ENCODE measurements around the gene PEX5. TPM values are rescaled to one million over a fixed set of nuclear protein-coding genes. Genes with fewer than 3 reads are reported as not detected.

PEX5 gene
- total RNA-seq, 1 donor from 2014 or later, result 26.8 TPM

DNA sequence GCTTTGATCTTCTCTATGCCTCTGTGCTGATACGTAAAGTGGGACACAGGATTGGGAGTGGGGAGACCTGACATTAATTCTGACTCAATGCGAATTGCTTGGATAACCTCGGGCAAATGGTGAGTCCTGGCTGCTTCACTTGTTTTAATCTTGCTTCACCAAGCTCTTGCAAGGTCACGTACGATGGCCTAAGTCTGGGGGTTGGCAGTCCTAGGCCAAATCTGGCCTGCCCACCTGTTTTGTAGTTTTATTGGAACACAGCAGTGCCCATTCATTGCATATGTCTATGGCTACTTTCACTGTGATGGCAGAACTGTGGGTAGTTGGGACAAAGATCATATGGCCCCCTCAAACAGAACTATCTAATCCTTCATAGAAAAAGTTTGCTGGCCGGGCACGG is 45.9 kb upstream of the PEX5 start:
- intact Hi-C loops (cut with micrococcal nuclease), result no loop called here
- no peaks in the 10 kb centered on the region for H3K9me3 Mint-ChIP-seq
- H3K27ac Mint-ChIP-seq, result no peak overlapping the region

DNA sequence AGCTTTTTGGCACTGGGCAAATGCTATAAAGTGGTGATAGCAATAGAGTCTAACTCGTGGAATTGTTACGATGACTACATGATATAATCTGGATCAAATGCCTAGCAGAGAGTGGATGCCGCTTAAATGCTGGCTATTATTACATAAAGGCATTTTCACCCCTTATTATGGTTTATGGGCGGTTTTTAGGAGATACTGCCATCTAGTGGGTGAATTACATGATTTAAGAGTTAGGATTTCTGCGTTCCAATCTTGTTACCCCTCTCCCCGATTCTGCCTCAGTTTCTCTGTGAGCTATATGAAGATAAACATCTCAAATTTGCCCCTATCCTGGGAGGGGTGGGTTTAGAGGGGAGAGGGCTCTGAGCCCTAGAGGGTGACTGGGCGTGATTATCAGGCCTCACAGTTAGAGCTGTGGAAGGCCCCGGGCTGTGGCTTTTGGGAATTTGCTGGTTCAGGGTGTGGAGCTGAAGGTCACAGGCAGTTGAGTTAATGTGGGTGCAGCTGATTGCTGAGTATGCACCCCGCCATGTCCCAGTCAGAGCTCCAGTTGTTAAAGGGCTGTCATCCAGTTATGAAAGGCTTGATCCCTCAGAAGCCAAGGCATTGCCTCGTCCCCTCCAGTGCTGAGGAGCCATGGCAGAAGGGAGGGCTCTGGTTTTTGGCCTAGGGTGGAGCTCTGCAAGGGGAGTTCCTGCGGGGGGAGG is 44.9 kb upstream of the PEX5 start:
- Mint-ChIP-seq H3K27me3 (no peaks in the 10 kb centered on the region), H3K4me3 (no peak overlapping the region), H3K27ac (no peak overlapping the region), H3K9me3 (no peaks in the 10 kb centered on the region), H3K4me1 (no peaks in the 10 kb centered on the region), H3K36me3 (ENCODE audit: low read depth) (peaks cover 13% of the 10 kb centered on the region)
- TF ChIP-seq, protein P1, sequence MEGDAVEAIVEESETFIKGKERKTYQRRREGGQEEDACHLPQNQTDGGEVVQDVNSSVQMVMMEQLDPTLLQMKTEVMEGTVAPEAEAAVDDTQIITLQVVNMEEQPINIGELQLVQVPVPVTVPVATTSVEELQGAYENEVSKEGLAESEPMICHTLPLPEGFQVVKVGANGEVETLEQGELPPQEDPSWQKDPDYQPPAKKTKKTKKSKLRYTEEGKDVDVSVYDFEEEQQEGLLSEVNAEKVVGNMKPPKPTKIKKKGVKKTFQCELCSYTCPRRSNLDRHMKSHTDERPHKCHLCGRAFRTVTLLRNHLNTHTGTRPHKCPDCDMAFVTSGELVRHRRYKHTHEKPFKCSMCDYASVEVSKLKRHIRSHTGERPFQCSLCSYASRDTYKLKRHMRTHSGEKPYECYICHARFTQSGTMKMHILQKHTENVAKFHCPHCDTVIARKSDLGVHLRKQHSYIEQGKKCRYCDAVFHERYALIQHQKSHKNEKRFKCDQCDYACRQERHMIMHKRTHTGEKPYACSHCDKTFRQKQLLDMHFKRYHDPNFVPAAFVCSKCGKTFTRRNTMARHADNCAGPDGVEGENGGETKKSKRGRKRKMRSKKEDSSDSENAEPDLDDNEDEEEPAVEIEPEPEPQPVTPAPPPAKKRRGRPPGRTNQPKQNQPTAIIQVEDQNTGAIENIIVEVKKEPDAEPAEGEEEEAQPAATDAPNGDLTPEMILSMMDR (IDR thresholded peaks at IDR 0.05), result no peak
- no peak for DNase-seq
- no peak for ATAC-seq (ENCODE audit: low read depth)
- intact Hi-C loops (cut with micrococcal nuclease), result loop anchor here (1.0 kb wide), 1 partner anchor 14 kb away; the partner anchor contains the start of gene CLSTN3
- ChIA-PET CTCF (interaction anchor here (0.7 to 1.8 kb wide), 3 partner anchors 37 to 275 kb away, joined by 3 to 6 read pairs (median 4); partner anchors contain the start of gene LPCAT3), POLR2A (interaction anchor here (0.6 to 1.0 kb wide), 3 partner anchors 47 to 230 kb away, joined by 3 to 4 read pairs (median 3); partner anchors contain the start of genes C12orf57, ENO2 and RNU7-1)

More for the DNA sequence above, 45.9 kb upstream of the PEX5 start:
- ChIA-PET CTCF (interaction anchor here (0.7 to 1.8 kb wide), 3 partner anchors 36 to 274 kb away, joined by 3 to 6 read pairs (median 4); partner anchors contain the start of gene LPCAT3), POLR2A (no interaction called here)
- Mint-ChIP-seq H3K36me3 (ENCODE audit: low read depth) (peaks cover 7% of the 10 kb centered on the region), H3K4me1 (no peaks in the 10 kb centered on the region), H3K4me3 (no peak overlapping the region), H3K27me3 (no peaks in the 10 kb centered on the region)
- ATAC-seq (ENCODE audit: low read depth) (no peak), DNase-seq (no peak)
- TF ChIP-seq, protein P1 (IDR thresholded peaks at IDR 0.05), result no peak

- Mint-ChIP-seq H3K27ac (no peak overlapping the region), H3K9me3 (no peaks in the 10 kb centered on the region), H3K36me3 (ENCODE audit: low read depth) (peaks cover 23% of the 10 kb centered on the region), H3K4me3 (no peak overlapping the region), H3K27me3 (no peaks in the 10 kb centered on the region), H3K4me1 (no peaks in the 10 kb centered on the region)
- TF ChIP-seq, protein P1 (IDR thresholded peaks at IDR 0.05), result no peak
- ChIA-PET CTCF (interaction anchor here (1.0 kb wide), 1 partner anchor 10 kb away, joined by 3 read pairs; no protein-coding TSS in a partner anchor), POLR2A (interaction anchor here (0.6 to 1.0 kb wide), 2 partner anchors 48 to 125 kb away, joined by 3 read pairs; no protein-coding TSS in a partner anchor)
- intact Hi-C loops (cut with micrococcal nuclease), result no loop called here
- DNase-seq (no peak), ATAC-seq (ENCODE audit: low read depth) (no peak)
Observed at GRCh38 chr12:7145671-7146070, 43.8 kb upstream of the PEX5 start.

- Mint-ChIP-seq H3K4me1 (no peaks in the 10 kb centered on the region), H3K27me3 (no peaks in the 10 kb centered on the region), H3K36me3 (ENCODE audit: low read depth) (peaks cover 26% of the 10 kb centered on the region), H3K27ac (no peak overlapping the region), H3K4me3 (no peak overlapping the region), H3K9me3 (no peaks in the 10 kb centered on the region)
- TF ChIP-seq, protein P1 (IDR thresholded peaks at IDR 0.05), result no peak
- ChIA-PET POLR2A (interaction anchor here (0.6 to 1.1 kb wide), 2 partner anchors 125 to 202 kb away, joined by 3 read pairs; no protein-coding TSS in a partner anchor), CTCF (interaction anchor here (1.0 kb wide), 1 partner anchor 9 kb away, joined by 3 read pairs; no protein-coding TSS in a partner anchor)
- DNase-seq (no peak), ATAC-seq (ENCODE audit: low read depth) (no peak)
- intact Hi-C loops (cut with micrococcal nuclease), result no loop called here
Observed at GRCh38 chr12:7146228-7146627, 43.3 kb upstream of the PEX5 start.

- CTCF ChIA-PET, result interaction anchor here (0.6 kb wide), 1 partner anchor 34 kb away, joined by 3 read pairs; no protein-coding TSS in a partner anchor
- H3K4me3 Mint-ChIP-seq, result no peak overlapping the region
- no peak overlapping the region for H3K27ac Mint-ChIP-seq
- POLR2A ChIA-PET, result interaction anchor here (0.6 to 1.1 kb wide), 3 partner anchors 202 to 515 kb away, joined by 3 read pairs; partner anchors contain the start of gene SPSB2
- no peaks in the 10 kb centered on the region for H3K4me1 Mint-ChIP-seq
- no peaks in the 10 kb centered on the region for H3K27me3 Mint-ChIP-seq
- ATAC-seq (ENCODE audit: low read depth) (no peak), DNase-seq (no peak)
- H3K9me3 Mint-ChIP-seq, result no peaks in the 10 kb centered on the region
- intact Hi-C loops (cut with micrococcal nuclease), result no loop called here
- TF ChIP-seq, protein P1 (IDR thresholded peaks at IDR 0.05), result no peak
- peaks cover 27% of the 10 kb centered on the region for H3K36me3 Mint-ChIP-seq (ENCODE audit: low read depth)
Observed at GRCh38 chr12:7146906-7147305, 42.6 kb upstream of the PEX5 start.
